NCI-H1417 treated with DMSO at 0.1 percent for 48 hours (cell line): ENCODE results near the gene PKD2.

Source experiments
- DNase-seq: peaks from one replicate; lab custom pipeline; 2025; lab: John Stamatoyannopoulos, UW

PKD2 gene

GRCh38 chr4:88007304-88008121 lies at the start of gene PKD2:
TSS of gene PKD2 (plus strand) at chr4:88007635. CDS start at chr4:88007734, 99 bp downstream.
- DNase-seq, result no peak

- no peak for DNase-seq
Observed at GRCh38 chr4:87961993-87962392, 45.4 kb upstream of the PKD2 start.

GRCh38 chr4:87962398-87963146 lies 44.9 kb upstream of the PKD2 start:
- DNase-seq, result no peak

- no peak for DNase-seq
Observed at GRCh38 chr4:87965501-87965975, 41.9 kb upstream of the PKD2 start.

- no peak for DNase-seq
Observed at GRCh38 chr4:87966095-87966496, 41.3 kb upstream of the PKD2 start.

GRCh38 chr4:87967193-87967592 lies 40.2 kb upstream of the PKD2 start:
- no peak for DNase-seq

- DNase-seq, result no peak
Observed at GRCh38 chr4:87970121-87970520, 37.3 kb upstream of the PKD2 start.

- no peak for DNase-seq
Observed at GRCh38 chr4:87971866-87972265, 35.6 kb upstream of the PKD2 start.

- DNase-seq, result no peak
Observed at GRCh38 chr4:87973283-87974169, 33.9 kb upstream of the PKD2 start.

- no peak for DNase-seq
Observed at GRCh38 chr4:87974856-87975462, 32.5 kb upstream of the PKD2 start.

GRCh38 chr4:87975466-87975865 lies 32.0 kb upstream of the PKD2 start, which contains the start of gene SPP1:
TSS of gene SPP1 (plus strand) at chr4:87975714. CDS start at chr4:87976896, 1,182 bp downstream.
- no peak for DNase-seq

- no peak for DNase-seq
Observed at GRCh38 chr4:87977521-87978278, 29.7 kb upstream of the PKD2 start.

GRCh38 chr4:87978681-87979080 lies 28.8 kb upstream of the PKD2 start:
- no peak for DNase-seq

- no peak for DNase-seq
Observed at GRCh38 chr4:87979810-87980209, 27.6 kb upstream of the PKD2 start.

- DNase-seq, result no peak
Observed at GRCh38 chr4:87981486-87981885, 25.9 kb upstream of the PKD2 start.

GRCh38 chr4:87982036-87982435 lies 25.4 kb upstream of the PKD2 start:
- no peak for DNase-seq

- DNase-seq, result no peak
Observed at GRCh38 chr4:87982446-87983010, 24.9 kb upstream of the PKD2 start.

- no peak for DNase-seq
Observed at GRCh38 chr4:87983996-87984395, 23.4 kb upstream of the PKD2 start.

GRCh38 chr4:87985097-87985886 lies 22.1 kb upstream of the PKD2 start:
- DNase-seq, result no peak

- DNase-seq, result no peak
Observed at GRCh38 chr4:87985887-87986200, 21.6 kb upstream of the PKD2 start.
